ENCODE results near the gene TRPM2. TPM values are rescaled to one million over a fixed set of nuclear protein-coding genes. Genes with fewer than 3 reads are reported as not detected.

Gene TRPM2
- total and polyA plus RNA-seq, 9 donors = 0.89 to 1.9 (median 1.5) TPM

- Histone ChIP-seq H3K4me1 (ENCODE audit: control insufficient read depth, insufficient read depth, low read length) (no peaks in the 10 kb centered on the region), H3K9me3 (replicated peaks; ENCODE audit: control insufficient read depth, low read depth, low read length) (no peaks in the 10 kb centered on the region), H3K27ac (ENCODE audit: low read length) (no peak overlapping the region), H3K36me3 (ENCODE audit: control insufficient read depth, insufficient read depth, low read length) (no peaks in the 10 kb centered on the region), H3K4me3 (ENCODE audit: low read length) (no peak overlapping the region), H3K27me3 (ENCODE audit: control insufficient read depth, insufficient read depth, low read length) (no peaks in the 10 kb centered on the region)
- 79% methylated on average over 3 of the region's 5 CpGs for WGBS (ENCODE audit: insufficient coverage)
- no peak for DNase-seq
Measured at GRCh38 chr21:44437371-44437695, 83.9 kb downstream of the TRPM2 start.

GRCh38 chr21:44437696-44438431 is 84.4 kb downstream of the TRPM2 start:
- H3K27ac ChIP-seq (ENCODE audit: low read length) = no peak overlapping the region

GRCh38 chr21:44438531-44439210 is 85.2 kb downstream of the TRPM2 start:
- Histone ChIP-seq H3K4me1 (ENCODE audit: control insufficient read depth, insufficient read depth, low read length) (no peaks in the 10 kb centered on the region), H3K27ac (ENCODE audit: low read length) (no peak overlapping the region), H3K9me3 (replicated peaks; ENCODE audit: control insufficient read depth, low read depth, low read length) (no peaks in the 10 kb centered on the region), H3K27me3 (ENCODE audit: control insufficient read depth, insufficient read depth, low read length) (no peaks in the 10 kb centered on the region), H3K4me3 (ENCODE audit: low read length) (no peak overlapping the region), H3K36me3 (ENCODE audit: control insufficient read depth, insufficient read depth, low read length) (no peaks in the 10 kb centered on the region)
- whole genome bisulfite sequencing (ENCODE audit: insufficient coverage) = 78% methylated on average over 34 of the region's 34 CpGs
- no peak for DNase-seq

More at GRCh38 chr21:44437696-44438431, 84.4 kb downstream of the TRPM2 start:
- no peak for DNase-seq
- H3K4me1 ChIP-seq (ENCODE audit: control insufficient read depth, insufficient read depth, low read length) = no peaks in the 10 kb centered on the region
- WGBS (ENCODE audit: insufficient coverage) = 75% methylated on average over 18 of the region's 19 CpGs
- no peaks in the 10 kb centered on the region for H3K36me3 ChIP-seq (ENCODE audit: control insufficient read depth, insufficient read depth, low read length)
- no peaks in the 10 kb centered on the region for H3K9me3 ChIP-seq (replicated peaks; ENCODE audit: control insufficient read depth, low read depth, low read length)
- no peaks in the 10 kb centered on the region for H3K27me3 ChIP-seq (ENCODE audit: control insufficient read depth, insufficient read depth, low read length)
- H3K4me3 ChIP-seq (ENCODE audit: low read length) = no peak overlapping the region

- no peaks in the 10 kb centered on the region for H3K9me3 ChIP-seq (replicated peaks; ENCODE audit: control insufficient read depth, low read depth, low read length)
- no peak overlapping the region for H3K27ac ChIP-seq (ENCODE audit: low read length)
- H3K36me3 ChIP-seq (ENCODE audit: control insufficient read depth, insufficient read depth, low read length) = no peaks in the 10 kb centered on the region
- WGBS (ENCODE audit: insufficient coverage) = 67% methylated on average over 11 of the region's 11 CpGs
- H3K4me3 ChIP-seq (ENCODE audit: low read length) = no peak overlapping the region
- no peaks in the 10 kb centered on the region for H3K4me1 ChIP-seq (ENCODE audit: control insufficient read depth, insufficient read depth, low read length)
- no peaks in the 10 kb centered on the region for H3K27me3 ChIP-seq (ENCODE audit: control insufficient read depth, insufficient read depth, low read length)
- no peak for DNase-seq
Measured at GRCh38 chr21:44439211-44439600, 85.8 kb downstream of the TRPM2 start.

- Histone ChIP-seq H3K4me3 (ENCODE audit: low read length) (no peak overlapping the region), H3K27ac (ENCODE audit: low read length) (no peak overlapping the region), H3K36me3 (ENCODE audit: control insufficient read depth, insufficient read depth, low read length) (no peaks in the 10 kb centered on the region), H3K4me1 (ENCODE audit: control insufficient read depth, insufficient read depth, low read length) (no peaks in the 10 kb centered on the region), H3K9me3 (replicated peaks; ENCODE audit: control insufficient read depth, low read depth, low read length) (no peaks in the 10 kb centered on the region), H3K27me3 (ENCODE audit: control insufficient read depth, insufficient read depth, low read length) (peaks cover 5% of the 10 kb centered on the region)
- WGBS (ENCODE audit: insufficient coverage) = 74% methylated on average over 28 of the region's 33 CpGs
- no peak for DNase-seq
Measured at GRCh38 chr21:44440241-44441040, 87.0 kb downstream of the TRPM2 start.

GRCh38 chr21:44441041-44441400 is 87.6 kb downstream of the TRPM2 start:
- no peak for DNase-seq
- H3K4me3 ChIP-seq (ENCODE audit: low read length) = no peak overlapping the region
- peaks cover 6% of the 10 kb centered on the region for H3K27me3 ChIP-seq (ENCODE audit: control insufficient read depth, insufficient read depth, low read length)
- 73% methylated on average over 10 of the region's 10 CpGs for WGBS (ENCODE audit: insufficient coverage)
- no peaks in the 10 kb centered on the region for H3K9me3 ChIP-seq (replicated peaks; ENCODE audit: control insufficient read depth, low read depth, low read length)
- H3K36me3 ChIP-seq (ENCODE audit: control insufficient read depth, insufficient read depth, low read length) = no peaks in the 10 kb centered on the region
- no peaks in the 10 kb centered on the region for H3K4me1 ChIP-seq (ENCODE audit: control insufficient read depth, insufficient read depth, low read length)
- no peak overlapping the region for H3K27ac ChIP-seq (ENCODE audit: low read length)

GRCh38 chr21:44441581-44442265 is 88.3 kb downstream of the TRPM2 start:
- peaks cover 6% of the 10 kb centered on the region for H3K27me3 ChIP-seq (ENCODE audit: control insufficient read depth, insufficient read depth, low read length)
- H3K4me1 ChIP-seq (ENCODE audit: control insufficient read depth, insufficient read depth, low read length) = no peaks in the 10 kb centered on the region
- H3K9me3 ChIP-seq (replicated peaks; ENCODE audit: control insufficient read depth, low read depth, low read length) = no peaks in the 10 kb centered on the region
- no peak overlapping the region for H3K27ac ChIP-seq (ENCODE audit: low read length)
- no peak overlapping the region for H3K4me3 ChIP-seq (ENCODE audit: low read length)
- no peak for DNase-seq
- H3K36me3 ChIP-seq (ENCODE audit: control insufficient read depth, insufficient read depth, low read length) = no peaks in the 10 kb centered on the region
- WGBS (ENCODE audit: insufficient coverage) = 81% methylated on average over 19 of the region's 20 CpGs

GRCh38 chr21:44442266-44443125 is 89.1 kb downstream of the TRPM2 start:
- no peaks in the 10 kb centered on the region for H3K9me3 ChIP-seq (replicated peaks; ENCODE audit: control insufficient read depth, low read depth, low read length)
- DNase-seq = no peak
- H3K4me3 ChIP-seq (ENCODE audit: low read length) = no peak overlapping the region
- H3K4me1 ChIP-seq (ENCODE audit: control insufficient read depth, insufficient read depth, low read length) = no peaks in the 10 kb centered on the region
- no peaks in the 10 kb centered on the region for H3K36me3 ChIP-seq (ENCODE audit: control insufficient read depth, insufficient read depth, low read length)
- 65% methylated on average over 14 of the region's 19 CpGs for WGBS (ENCODE audit: insufficient coverage)
- peaks cover 9% of the 10 kb centered on the region for H3K27me3 ChIP-seq (ENCODE audit: control insufficient read depth, insufficient read depth, low read length)
- no peak overlapping the region for H3K27ac ChIP-seq (ENCODE audit: low read length)

GRCh38 chr21:44443291-44443890 is 90.0 kb downstream of the TRPM2 start:
- no peaks in the 10 kb centered on the region for H3K4me1 ChIP-seq (ENCODE audit: control insufficient read depth, insufficient read depth, low read length)
- H3K9me3 ChIP-seq (replicated peaks; ENCODE audit: control insufficient read depth, low read depth, low read length) = no peaks in the 10 kb centered on the region
- DNase-seq = no peak
- H3K36me3 ChIP-seq (ENCODE audit: control insufficient read depth, insufficient read depth, low read length) = no peaks in the 10 kb centered on the region
- H3K27me3 ChIP-seq (ENCODE audit: control insufficient read depth, insufficient read depth, low read length) = peaks cover 9% of the 10 kb centered on the region
- 72% methylated on average over 16 of the region's 17 CpGs for WGBS (ENCODE audit: insufficient coverage)
- no peak overlapping the region for H3K4me3 ChIP-seq (ENCODE audit: low read length)
- H3K27ac ChIP-seq (ENCODE audit: low read length) = no peak overlapping the region

Measured in muscle of leg (tissue), 11 donors.